H9 (cell line): ENCODE measurements around the gene MAPK13. TPM values are rescaled to one million over a fixed set of nuclear protein-coding genes. Genes with fewer than 3 reads are reported as not detected.

ENCODE experiments used
- DNase-seq: peaks from one replicate; pipeline ENCODE4 v3.0.0-alpha.2; 2017
- H2AFZ ChIP-seq: one replicate; pipeline ENCODE4 v1.6.1; 2013; ENCODE audit warnings: mild to moderate bottlenecking, low read length, control low read depth, moderate library complexity
- H2AK5ac ChIP-seq: 2 replicates; pipeline ENCODE4 v1.6.1; 2013; ENCODE audit warnings: low read length, control low read depth, mixed read lengths; ENCODE audit not compliant: insufficient read length
- H2BK120ac ChIP-seq: one replicate; pipeline ENCODE4 v1.6.1; 2013; ENCODE audit warnings: low read depth, mild to moderate bottlenecking, low read length, control low read depth, inconsistent platforms; ENCODE audit not compliant: poor library complexity, severe bottlenecking
- H2BK12ac ChIP-seq: 2 replicates; pipeline ENCODE4 v1.6.1; 2013; ENCODE audit warnings: low read length, control low read depth, mixed read lengths, low read depth; ENCODE audit not compliant: insufficient read length
- H2BK15ac ChIP-seq: 2 replicates; pipeline ENCODE4 v1.6.1; 2013; ENCODE audit warnings: low read depth, low read length, control low read depth
- H2BK20ac ChIP-seq: one replicate; pipeline ENCODE4 v1.6.1; 2013; ENCODE audit warnings: low read depth, mild to moderate bottlenecking, low read length, control low read depth, inconsistent platforms; ENCODE audit not compliant: poor library complexity, severe bottlenecking
- H2BK5ac ChIP-seq: 2 replicates; pipeline ENCODE4 v1.6.1; 2013; ENCODE audit warnings: low read length, control low read depth, mixed read lengths; ENCODE audit not compliant: insufficient read length
- H3K14ac ChIP-seq: 2 replicates; pipeline ENCODE4 v1.6.1; 2013; ENCODE audit warnings: low read length, control low read depth; ENCODE audit not compliant: insufficient read depth
- H3K18ac ChIP-seq: 2 replicates; pipeline ENCODE4 v1.6.1; 2013; ENCODE audit warnings: low read depth, mild to moderate bottlenecking, mixed read lengths, low read length, control low read depth; ENCODE audit not compliant: insufficient read length
- H3K23ac ChIP-seq: 2 replicates; pipeline ENCODE4 v1.6.1; 2013; ENCODE audit warnings: low read length, control low read depth, mixed read lengths, low read depth; ENCODE audit not compliant: insufficient read length
- H3K23me2 ChIP-seq: 2 replicates; pipeline ENCODE4 v1.6.1; 2013; ENCODE audit warnings: low read depth, mild to moderate bottlenecking, mixed read lengths, low read length, control low read depth; ENCODE audit not compliant: insufficient read length, poor library complexity, severe bottlenecking
- H3K27ac ChIP-seq: 2 replicates; pipeline ENCODE4 v1.5.1; 2013; ENCODE audit warnings: low read length, control low read depth, mixed read lengths, low read depth; ENCODE audit not compliant: insufficient read length
- H3K27me3 ChIP-seq: 2 replicates; pipeline ENCODE4 v1.6.1; 2013; ENCODE audit warnings: low read length, control low read depth, inconsistent platforms; ENCODE audit not compliant: insufficient read depth
- H3K4ac ChIP-seq: 2 replicates; pipeline ENCODE4 v1.6.1; 2013; ENCODE audit warnings: low read depth, mild to moderate bottlenecking, control low read depth, inconsistent platforms, low read length, moderate library complexity
- H3K4me1 ChIP-seq: 2 replicates; pipeline ENCODE4 v1.6.1; 2013; ENCODE audit warnings: low read length, control low read depth, inconsistent platforms; ENCODE audit not compliant: insufficient read depth
- H3K4me2 ChIP-seq: 2 replicates; pipeline ENCODE4 v1.6.1; 2013; ENCODE audit warnings: low read length, control low read depth, mixed read lengths; ENCODE audit not compliant: insufficient read length, insufficient read depth
- H3K56ac ChIP-seq: 2 replicates; pipeline ENCODE4 v1.6.1; 2013; ENCODE audit warnings: low read depth, mild to moderate bottlenecking, mixed read lengths, low read length, control low read depth; ENCODE audit not compliant: insufficient read length
- H3K79me1 ChIP-seq: 2 replicates; pipeline ENCODE4 v1.6.1; 2013; ENCODE audit warnings: low read depth, mild to moderate bottlenecking, moderate library complexity, low read length, control low read depth, inconsistent platforms; ENCODE audit not compliant: insufficient read depth, poor library complexity, severe bottlenecking
- H3K79me2 ChIP-seq: 2 replicates; pipeline ENCODE4 v1.6.1; 2013; ENCODE audit warnings: low read length, control low read depth, inconsistent platforms; ENCODE audit not compliant: insufficient read depth
- H3K9ac ChIP-seq: 2 replicates; pipeline ENCODE4 v1.6.1; 2013; ENCODE audit warnings: low read length, control low read depth, mixed read lengths; ENCODE audit not compliant: insufficient read length; ENCODE audit errors: extremely low read depth
- H3K9me3 ChIP-seq: one replicate; pipeline ENCODE4 v1.6.1; 2013; ENCODE audit warnings: low read depth, low read length, inconsistent platforms; ENCODE audit not compliant: control insufficient read depth
- H3T11ph ChIP-seq: one replicate; pipeline ENCODE4 v1.6.1; 2013; ENCODE audit warnings: mild to moderate bottlenecking, low read length, control low read depth, inconsistent platforms
- H4K20me1 ChIP-seq: one replicate; pipeline ENCODE4 v1.6.1; 2013; ENCODE audit not compliant: control insufficient read depth, insufficient read length, insufficient read depth
- H4K5ac ChIP-seq: 2 replicates; pipeline ENCODE4 v1.6.1; 2013; ENCODE audit warnings: low read depth, mild to moderate bottlenecking, mixed read lengths, low read length, control low read depth; ENCODE audit not compliant: insufficient read length
- H4K8ac ChIP-seq: replicated peaks from 2 replicates; pipeline ENCODE4 v1.6.1; 2013; ENCODE audit warnings: low read length, control low read depth, mixed read lengths, low read depth; ENCODE audit not compliant: insufficient read length
- H4K91ac ChIP-seq: 2 replicates; pipeline ENCODE4 v1.6.1; 2013; ENCODE audit warnings: low read depth, mild to moderate bottlenecking, moderate library complexity, mixed read lengths, low read length, control low read depth; ENCODE audit not compliant: insufficient read length
- H3K27ac Mint-ChIP-seq, 3 experiments: 2 replicates in 2 of 3; 3 replicates in 1 of 3; pipeline ENCODE4 v1.8.0; 2020 to 2021; ENCODE audit warnings: mixed read lengths in 3 of 3, mild to moderate bottlenecking in 1 of 3, moderate library complexity in 1 of 3
- H3K27me3 Mint-ChIP-seq: 2 replicates; pipeline ENCODE4 v1.8.0; 2021; ENCODE audit warnings: low read depth, mild to moderate bottlenecking, moderate library complexity, mixed read lengths
- H3K36me3 Mint-ChIP-seq, 3 experiments: 2 replicates in 2 of 3; 3 replicates in 1 of 3; pipeline ENCODE4 v1.8.0; 2020 to 2021; ENCODE audit warnings: low read depth in 3 of 3, mixed read lengths in 3 of 3; ENCODE audit not compliant: insufficient read depth in 1 of 3
- H3K4me1 Mint-ChIP-seq, 2 experiments: 2 replicates each; pipeline ENCODE4 v1.8.0; 2020; ENCODE audit warnings: mixed read lengths in 2 of 2
- H3K4me3 Mint-ChIP-seq, 2 experiments: 2 replicates in 1 of 2; 3 replicates in 1 of 2; pipeline ENCODE4 v1.8.0; 2020 to 2021; ENCODE audit warnings: mild to moderate bottlenecking in 2 of 2, mixed read lengths in 2 of 2, moderate library complexity in 1 of 2
- H3K9me3 Mint-ChIP-seq, 2 experiments: 2 replicates in 1 of 2; 3 replicates in 1 of 2; pipeline ENCODE4 v1.8.0; 2020; ENCODE audit warnings: mild to moderate bottlenecking in 2 of 2, mixed read lengths in 2 of 2, moderate library complexity in 1 of 2
- WGBS: extraction: QIAGEN DNeasy Blood & Tissue Kit; methylation state at CpG from one replicate; pipeline ENCODE4 v1.1.7; 2013; ENCODE audit warnings: missing lambda C conversion rate, low lambda C conversion rate, mixed read lengths; ENCODE audit not compliant: insufficient read length; ENCODE audit errors: extremely low coverage; 5-methylcytosine and 5-hydroxymethylcytosine counted together
- total RNA-seq: library from RNA; stranded (reverse); gene quantifications from 2 replicates; pipeline ENCODE4 v1.2.1, GENCODE V29; 2021
- TF ChIP-seq, protein P1 (sequence below): fragments of 200-600 bp; sonication (generic); conservative IDR thresholded peaks from 3 replicates; pipeline ENCODE4 v1.8.0; 2021; ENCODE audit warnings: antibody characterized with exemption, mild to moderate bottlenecking

The MAPK13 gene
- total RNA-seq, 1 experiment from 2014 or later = 18.9 TPM

DNA sequence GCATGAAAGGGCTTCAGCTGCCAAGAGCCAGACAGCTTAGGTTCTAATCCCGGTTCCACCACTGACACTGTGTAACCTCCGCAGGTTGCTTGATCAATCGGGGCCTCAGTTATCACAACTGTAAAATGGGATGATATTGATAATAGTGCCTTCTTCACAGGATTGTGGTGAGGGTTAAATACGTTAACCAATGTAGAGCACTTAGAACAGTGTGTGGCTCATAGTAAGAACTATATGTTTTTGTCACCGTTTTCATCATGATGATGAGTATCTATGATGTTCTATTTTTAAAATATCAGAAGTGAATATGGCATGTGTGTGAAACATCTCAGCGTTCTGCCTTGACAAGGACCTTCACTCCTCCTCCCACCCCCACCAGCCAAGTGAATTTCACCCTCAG lies 10.3 kb upstream of the MAPK13 start:
- Histone ChIP-seq H4K91ac (no peak overlapping the region), H3K27me3 (no peaks in the 10 kb centered on the region), H3K4me2 (no peak overlapping the region), H3K14ac (no peak overlapping the region), H2AFZ (no peak overlapping the region), H3K56ac (no peak overlapping the region), H3K23ac (no peak overlapping the region), H3K79me2 (no peaks in the 10 kb centered on the region), H3T11ph (no peak overlapping the region), H2BK15ac (no peak overlapping the region), H3K4me1 (peaks cover 4% of the 10 kb centered on the region), H2BK120ac (no peak overlapping the region), H4K20me1 (no peaks in the 10 kb centered on the region), H3K23me2 (no peaks in the 10 kb centered on the region), H2BK12ac (no peak overlapping the region), H4K8ac (no peak overlapping the region), H2BK5ac (no peak overlapping the region), H3K79me1 (no peaks in the 10 kb centered on the region), H4K5ac (no peak overlapping the region), H2AK5ac (no peak overlapping the region), H3K4ac (no peak overlapping the region), H3K18ac (no peak overlapping the region), H3K9me3 (no peaks in the 10 kb centered on the region), H3K9ac (no peak overlapping the region), H2BK20ac (no peak overlapping the region), H3K27ac (no peak overlapping the region)
- Mint-ChIP-seq H3K4me1 (peaks cover 23% of the 10 kb centered on the region in 2 experiments), H3K9me3 (no peaks in the 10 kb centered on the region), H3K27ac (no peak overlapping the region), H3K4me3 (no peak overlapping the region), H3K27me3 (peaks cover 4% of the 10 kb centered on the region; the same call in 1 of the 2 replicates), H3K36me3 (peaks cover 0 to 3% (median 0%) of the 10 kb centered on the region in 3 experiments; a peak in 3 of 7 replicates)
- TF ChIP-seq, protein P1, sequence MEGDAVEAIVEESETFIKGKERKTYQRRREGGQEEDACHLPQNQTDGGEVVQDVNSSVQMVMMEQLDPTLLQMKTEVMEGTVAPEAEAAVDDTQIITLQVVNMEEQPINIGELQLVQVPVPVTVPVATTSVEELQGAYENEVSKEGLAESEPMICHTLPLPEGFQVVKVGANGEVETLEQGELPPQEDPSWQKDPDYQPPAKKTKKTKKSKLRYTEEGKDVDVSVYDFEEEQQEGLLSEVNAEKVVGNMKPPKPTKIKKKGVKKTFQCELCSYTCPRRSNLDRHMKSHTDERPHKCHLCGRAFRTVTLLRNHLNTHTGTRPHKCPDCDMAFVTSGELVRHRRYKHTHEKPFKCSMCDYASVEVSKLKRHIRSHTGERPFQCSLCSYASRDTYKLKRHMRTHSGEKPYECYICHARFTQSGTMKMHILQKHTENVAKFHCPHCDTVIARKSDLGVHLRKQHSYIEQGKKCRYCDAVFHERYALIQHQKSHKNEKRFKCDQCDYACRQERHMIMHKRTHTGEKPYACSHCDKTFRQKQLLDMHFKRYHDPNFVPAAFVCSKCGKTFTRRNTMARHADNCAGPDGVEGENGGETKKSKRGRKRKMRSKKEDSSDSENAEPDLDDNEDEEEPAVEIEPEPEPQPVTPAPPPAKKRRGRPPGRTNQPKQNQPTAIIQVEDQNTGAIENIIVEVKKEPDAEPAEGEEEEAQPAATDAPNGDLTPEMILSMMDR = no peak
- no CpG with 5 or more reads among the region's 6 CpGs for WGBS
- DNase-seq = no peak
